ENCODE measurements around the gene ACTL7A.

Gene ACTL7A

GRCh38 chr9:108865037-108865436 is 3.0 kb downstream of the ACTL7A start:
- Mint-ChIP-seq H3K27ac (no peak overlapping the region), H3K4me1 (peaks cover 27% of the 10 kb centered on the region), H3K4me3 (no peak overlapping the region), H3K36me3 (ENCODE audit: low read depth) (peaks cover 29% of the 10 kb centered on the region), H3K9me3 (no peaks in the 10 kb centered on the region), H3K27me3 (ENCODE audit: low read depth, poor library complexity) (no peaks in the 10 kb centered on the region)
- no peak for DNase-seq
- TF ChIP-seq CTCF (IDR thresholded peaks at IDR 0.05) = no peak

GRCh38 chr9:108866001-108866420 is 3.9 kb downstream of the ACTL7A start:
- Mint-ChIP-seq H3K4me1 (peaks cover 27% of the 10 kb centered on the region), H3K36me3 (ENCODE audit: low read depth) (peaks cover 39% of the 10 kb centered on the region), H3K27ac (no peak overlapping the region), H3K9me3 (peaks cover under 1% of the 10 kb centered on the region), H3K27me3 (ENCODE audit: low read depth, poor library complexity) (no peaks in the 10 kb centered on the region), H3K4me3 (no peak overlapping the region)
- TF ChIP-seq CTCF (IDR thresholded peaks at IDR 0.05) = no peak
- DNase-seq = no peak

GRCh38 chr9:108867116-108867515 is 5.0 kb downstream of the ACTL7A start:
- no peak for DNase-seq
- no peak for TF ChIP-seq CTCF (IDR thresholded peaks at IDR 0.05)
- Mint-ChIP-seq H3K27ac (no peak overlapping the region), H3K9me3 (peaks cover 12% of the 10 kb centered on the region), H3K4me3 (no peak overlapping the region), H3K36me3 (ENCODE audit: low read depth) (peaks cover 50% of the 10 kb centered on the region), H3K4me1 (peaks cover 27% of the 10 kb centered on the region), H3K27me3 (ENCODE audit: low read depth, poor library complexity) (no peaks in the 10 kb centered on the region)

GRCh38 chr9:108867829-108868228 is 5.8 kb downstream of the ACTL7A start:
- H3K27ac Mint-ChIP-seq = peak overlapping the region; percentile 42
- DNase-seq = no peak
- TF ChIP-seq CTCF (IDR thresholded peaks at IDR 0.05) = no peak
- H3K27me3 Mint-ChIP-seq (ENCODE audit: low read depth, poor library complexity) = no peaks in the 10 kb centered on the region
- H3K9me3 Mint-ChIP-seq = peaks cover 15% of the 10 kb centered on the region
- peaks cover 27% of the 10 kb centered on the region for H3K4me1 Mint-ChIP-seq
- H3K4me3 Mint-ChIP-seq = peak overlapping the region; percentile 36
- H3K36me3 Mint-ChIP-seq (ENCODE audit: low read depth) = peaks cover 57% of the 10 kb centered on the region

GRCh38 chr9:108869092-108869725 is 7.1 kb downstream of the ACTL7A start:
- TF ChIP-seq CTCF (IDR thresholded peaks at IDR 0.05) = no peak
- peak overlapping the region; percentile 92 for H3K27ac Mint-ChIP-seq
- DNase-seq = no peak
- peaks cover 71% of the 10 kb centered on the region for H3K36me3 Mint-ChIP-seq (ENCODE audit: low read depth)
- H3K4me1 Mint-ChIP-seq = peaks cover 27% of the 10 kb centered on the region
- peaks cover 15% of the 10 kb centered on the region for H3K9me3 Mint-ChIP-seq
- no peak overlapping the region for H3K4me3 Mint-ChIP-seq
- H3K27me3 Mint-ChIP-seq (ENCODE audit: low read depth, poor library complexity) = no peaks in the 10 kb centered on the region
